Coronary artery (tissue), 2 donors: ENCODE measurements around the gene GCGR.

Experiments
- DNase-seq: peaks from one replicate; pipeline ENCODE4 v3.0.0-alpha.2; 2017; ENCODE audit warnings: low spot score
- H3K27ac ChIP-seq, 2 donors: fragments of 200-600 bp; sonication (generic); one replicate each; pipeline ENCODE4 v1.5.1; 2016 to 2019
- H3K4me3 ChIP-seq: fragments of 200-600 bp; sonication (generic); 2 replicates; pipeline ENCODE4 v1.5.1; 2016; ENCODE audit warnings: mild to moderate bottlenecking, moderate library complexity
- TF ChIP-seq, protein P1 (sequence below): fragments of 200-600 bp; sonication (generic); IDR thresholded peaks from one replicate; pipeline ENCODE4 v1.5.1; 2019; ENCODE audit warnings: antibody characterized with exemption

The GCGR gene

DNA sequence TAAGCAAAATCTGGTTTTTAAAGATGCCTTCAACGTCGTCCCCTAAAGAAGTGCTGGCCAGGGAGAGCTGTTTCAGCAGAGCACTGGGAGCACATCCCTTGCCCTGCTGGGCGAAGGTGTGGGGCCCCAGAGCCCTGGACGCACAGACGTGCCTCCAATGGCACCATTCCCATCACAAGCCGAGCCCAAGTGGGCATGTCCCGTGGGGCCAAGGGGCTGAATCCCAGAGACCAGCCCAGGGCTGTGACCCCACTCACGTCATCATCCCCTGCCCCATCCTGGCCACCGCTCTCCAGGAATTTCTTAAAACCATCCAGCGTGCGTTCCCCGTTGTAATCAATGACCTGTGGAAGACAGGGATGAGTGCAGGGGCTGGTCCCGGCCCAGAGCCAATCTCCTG is 40.9 kb downstream of the GCGR start:
- TF ChIP-seq, protein P1, sequence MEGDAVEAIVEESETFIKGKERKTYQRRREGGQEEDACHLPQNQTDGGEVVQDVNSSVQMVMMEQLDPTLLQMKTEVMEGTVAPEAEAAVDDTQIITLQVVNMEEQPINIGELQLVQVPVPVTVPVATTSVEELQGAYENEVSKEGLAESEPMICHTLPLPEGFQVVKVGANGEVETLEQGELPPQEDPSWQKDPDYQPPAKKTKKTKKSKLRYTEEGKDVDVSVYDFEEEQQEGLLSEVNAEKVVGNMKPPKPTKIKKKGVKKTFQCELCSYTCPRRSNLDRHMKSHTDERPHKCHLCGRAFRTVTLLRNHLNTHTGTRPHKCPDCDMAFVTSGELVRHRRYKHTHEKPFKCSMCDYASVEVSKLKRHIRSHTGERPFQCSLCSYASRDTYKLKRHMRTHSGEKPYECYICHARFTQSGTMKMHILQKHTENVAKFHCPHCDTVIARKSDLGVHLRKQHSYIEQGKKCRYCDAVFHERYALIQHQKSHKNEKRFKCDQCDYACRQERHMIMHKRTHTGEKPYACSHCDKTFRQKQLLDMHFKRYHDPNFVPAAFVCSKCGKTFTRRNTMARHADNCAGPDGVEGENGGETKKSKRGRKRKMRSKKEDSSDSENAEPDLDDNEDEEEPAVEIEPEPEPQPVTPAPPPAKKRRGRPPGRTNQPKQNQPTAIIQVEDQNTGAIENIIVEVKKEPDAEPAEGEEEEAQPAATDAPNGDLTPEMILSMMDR, result no peak
- H3K4me3 ChIP-seq, result no peak overlapping the region
- DNase-seq, result no peak
- H3K27ac ChIP-seq, result no peak overlapping the region

DNA sequence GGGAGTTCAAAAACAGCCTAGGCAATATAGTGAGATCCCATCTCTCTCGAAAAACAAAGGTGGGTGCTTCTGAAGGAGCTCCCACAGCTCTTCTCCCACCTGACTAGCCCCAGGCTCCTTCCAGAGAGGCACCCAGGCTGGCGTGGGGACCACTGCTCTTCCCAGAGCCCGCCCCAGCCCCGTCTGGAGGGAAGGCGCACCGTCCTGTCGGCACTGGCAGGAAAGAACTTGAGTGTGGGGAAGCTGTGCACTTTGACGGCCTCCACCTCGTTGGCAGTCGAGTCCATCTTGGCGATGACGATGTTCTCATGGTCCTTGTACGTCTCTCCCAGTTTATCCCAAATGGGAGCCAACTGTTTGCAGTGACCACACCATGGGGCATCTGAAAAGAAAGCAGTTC is 41.4 kb downstream of the GCGR start:
- no peak overlapping the region for H3K27ac ChIP-seq
- DNase-seq, result no peak
- TF ChIP-seq, protein P1, result no peak

DNA sequence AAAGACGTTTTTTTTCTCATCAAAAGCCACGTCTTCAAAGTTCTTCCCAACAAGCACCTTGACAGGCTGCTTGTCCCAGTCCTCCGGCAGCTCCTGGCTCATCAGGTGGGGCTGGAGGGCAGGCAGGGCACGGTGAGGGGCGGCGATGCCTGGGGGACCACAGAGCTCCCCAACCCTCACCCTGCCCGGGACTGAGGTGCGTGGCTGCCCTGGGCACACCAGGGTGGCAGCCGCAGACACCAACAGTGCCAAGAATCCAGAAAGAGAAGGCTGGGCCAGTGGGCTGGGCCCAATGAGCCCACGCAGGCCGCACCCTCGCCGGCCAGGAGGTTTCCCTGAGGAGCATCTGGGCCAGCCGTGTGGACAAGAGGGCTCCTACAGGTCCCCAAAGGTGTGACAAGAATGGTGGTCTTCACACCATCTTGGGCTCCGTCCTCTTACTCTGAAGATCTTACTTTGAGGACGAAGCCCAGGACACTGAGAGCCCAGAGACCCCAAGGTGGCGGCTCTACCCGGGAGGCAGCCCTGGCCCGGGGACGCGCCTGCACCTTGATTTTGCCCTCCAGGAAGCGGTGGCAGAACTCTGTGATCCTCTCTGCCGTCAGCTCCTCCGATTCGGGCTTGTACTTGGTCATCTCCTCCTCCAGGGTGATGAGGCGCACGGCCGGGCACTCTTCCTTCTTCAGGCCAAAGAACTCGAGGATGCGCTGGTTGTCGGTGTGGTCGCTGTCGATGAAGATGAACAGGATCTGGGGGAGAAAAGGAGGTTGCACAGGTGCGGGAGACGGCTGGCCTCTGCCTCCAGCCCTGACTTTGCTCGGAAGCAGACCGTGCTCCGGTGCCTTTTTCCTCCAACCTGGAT is 42.2 kb downstream of the GCGR start:
- Histone ChIP-seq H3K27ac (no peak overlapping the region), H3K4me3 (no peak overlapping the region)
- TF ChIP-seq, protein P1, result no peak
- no peak for DNase-seq

More for the DNA sequence above, 41.4 kb downstream of the GCGR start:
- H3K4me3 ChIP-seq, result no peak overlapping the region

DNA sequence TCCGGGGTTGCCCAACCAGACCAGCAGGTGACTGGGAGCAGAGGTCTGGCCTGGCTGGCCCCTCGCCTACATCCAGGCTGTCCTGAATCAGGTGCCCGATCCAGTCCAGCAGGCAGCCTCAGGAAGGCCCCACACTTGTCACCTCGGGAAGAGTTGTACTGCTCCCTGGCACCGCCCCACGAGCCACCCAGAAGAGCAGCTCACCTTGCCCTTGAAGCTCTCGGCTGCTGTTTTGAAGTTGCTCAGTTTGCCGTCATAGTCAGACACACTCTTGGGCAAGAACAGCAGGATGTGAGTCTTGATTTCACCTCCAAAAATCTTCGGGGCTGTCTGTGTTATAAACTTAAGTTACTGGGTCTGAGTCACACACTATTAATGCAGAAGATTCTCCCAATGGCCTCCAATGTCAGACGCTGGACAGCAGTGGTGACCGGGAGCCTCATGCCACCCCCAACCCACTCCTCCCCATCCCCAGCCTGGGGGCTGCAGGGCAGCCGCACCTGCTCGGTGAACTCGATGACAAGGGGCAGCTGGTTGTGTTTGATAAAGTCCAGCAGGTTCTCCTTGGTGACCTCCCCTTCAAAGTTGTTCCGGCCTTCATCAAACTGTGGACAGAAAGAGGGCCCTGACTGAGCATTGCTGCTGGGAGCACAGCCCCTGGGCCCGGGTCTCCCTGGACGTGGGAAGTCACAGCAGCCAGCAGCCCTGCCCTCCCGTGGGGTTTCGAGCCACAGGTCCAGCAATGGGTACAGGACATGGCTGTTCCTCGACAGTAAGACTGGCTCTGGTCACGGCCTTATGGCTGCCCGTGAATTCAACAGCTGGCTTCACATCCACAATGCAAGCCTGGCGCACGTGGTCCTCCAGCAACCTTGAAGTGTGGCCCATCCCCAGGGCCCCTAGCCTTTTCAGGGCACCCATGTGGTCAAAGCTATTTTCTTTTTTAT is 43.1 kb downstream of the GCGR start:
- Histone ChIP-seq H3K27ac (no peak overlapping the region), H3K4me3 (no peak overlapping the region)
- TF ChIP-seq, protein P1, result no peak
- no peak for DNase-seq

DNA sequence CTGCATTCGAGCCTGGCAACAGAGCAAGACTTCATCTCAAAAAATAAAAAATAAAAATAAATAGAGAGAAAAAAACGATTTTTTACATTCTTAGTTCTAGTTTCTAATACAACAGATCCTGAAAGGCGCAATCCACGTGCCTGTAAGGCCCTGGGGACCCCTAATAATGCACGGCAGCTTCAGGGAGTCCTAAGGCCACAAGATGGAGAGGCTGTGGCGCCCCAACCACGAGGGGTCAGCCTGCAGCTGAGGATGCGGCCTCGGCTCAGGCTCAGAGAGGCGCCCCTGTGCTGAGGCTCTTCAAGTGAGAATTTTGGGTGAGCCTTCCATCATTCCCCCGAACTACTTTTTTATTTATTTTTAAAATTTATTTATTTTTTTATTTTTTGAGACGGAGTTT is 45.5 kb downstream of the GCGR start:
- TF ChIP-seq, protein P1, result no peak
- no peak for DNase-seq
- Histone ChIP-seq H3K27ac (no peak overlapping the region), H3K4me3 (no peak overlapping the region)

DNA sequence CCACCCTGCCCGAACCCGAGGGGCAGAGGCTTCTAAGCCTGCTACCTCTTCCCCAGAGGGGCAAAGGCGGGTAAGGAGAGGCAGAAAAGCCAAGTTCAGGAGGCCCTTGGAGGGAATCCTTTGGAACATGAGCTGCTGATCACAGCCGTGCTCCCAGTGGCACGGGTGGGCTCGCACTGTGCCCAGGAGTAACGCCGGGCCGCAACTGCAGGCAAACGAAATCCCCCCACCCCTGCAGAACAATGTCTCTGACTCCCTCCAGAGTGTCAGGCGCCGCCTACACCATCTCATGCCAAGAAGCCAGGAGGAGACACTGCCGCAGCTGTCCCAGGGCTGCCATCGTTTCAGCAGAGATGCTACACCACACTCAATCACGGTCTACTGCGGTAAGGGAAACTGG is 47.5 kb downstream of the GCGR start:
- Histone ChIP-seq H3K27ac (no peak overlapping the region), H3K4me3 (no peak overlapping the region)
- TF ChIP-seq, protein P1, result no peak
- DNase-seq, result no peak
